IMR-90 (cell line): Measurements from ENCODE around the gene FKBP14. TPM values are rescaled to one million over a fixed set of nuclear protein-coding genes. Genes with fewer than 3 reads are reported as not detected.
A peak's percentile ranks its signal among the peaks of the same experiment; 100 is the strongest.

Experiments used
- ATAC-seq: fragments of 200-7000 bp; cut with Tn5 transposase; 2 replicates; pipeline ENCODE4 v1.9.1; 2020; ENCODE audit warnings: low read depth, mild to moderate bottlenecking, moderate library complexity
- BruUV-seq: library from RNA; stranded (reverse); fragments of 400-500 nt; replicated peaks from 2 replicates; lab custom pipeline; 2021; lab: Mats Ljungman, UMichigan
- CTCF ChIA-PET: fragments of 300-600 bp; formaldehyde crosslinking; extraction: SDS; loops from one replicate; lab custom pipeline; 2021; ENCODE audit warnings: antibody characterized with exemption; lab: Yijun Ruan, JAX
- POLR2A ChIA-PET: fragments of 300-600 bp; sonication (Branson Sonifier 250); formaldehyde crosslinking; loops from one replicate; lab custom pipeline; 2022; ENCODE audit warnings: antibody characterized with exemption; ENCODE audit not compliant: unreplicated experiment; lab: Charles Lee
- DNase-seq: peaks from one replicate; pipeline ENCODE4 v3.0.0; 2013
- H2AFZ ChIP-seq: replicated peaks from 2 replicates; pipeline ENCODE3; 2013; ENCODE audit warnings: low read length, mild to moderate bottlenecking; ENCODE audit not compliant: poor library complexity
- H2AK5ac ChIP-seq: 2 replicates; pipeline ENCODE4 v1.6.1; 2013; ENCODE audit warnings: low read depth, low read length, inconsistent platforms
- H2AK9ac ChIP-seq: replicated peaks from 2 replicates; pipeline ENCODE3; 2013; ENCODE audit warnings: mild to moderate bottlenecking, low read depth, low read length, moderate library complexity; ENCODE audit not compliant: poor library complexity
- H2BK120ac ChIP-seq: 2 replicates; pipeline ENCODE4 v1.6.1; 2013; ENCODE audit warnings: low read depth, low read length, inconsistent platforms
- H2BK15ac ChIP-seq: 3 replicates; pipeline ENCODE4 v1.6.1; 2013; ENCODE audit warnings: low read depth, low read length, inconsistent platforms
- H2BK20ac ChIP-seq: 2 replicates; pipeline ENCODE4 v1.6.1; 2013; ENCODE audit warnings: low read depth, mild to moderate bottlenecking, inconsistent platforms, low read length, moderate library complexity
- H2BK5ac ChIP-seq: 2 replicates; pipeline ENCODE4 v1.6.1; 2013; ENCODE audit warnings: mild to moderate bottlenecking, low read depth, low read length, inconsistent platforms; ENCODE audit not compliant: poor library complexity, severe bottlenecking
- H3K14ac ChIP-seq: replicated peaks from 2 replicates; pipeline ENCODE4 v1.6.1; 2013; ENCODE audit warnings: low read depth, low read length, inconsistent platforms
- H3K18ac ChIP-seq: 2 replicates; pipeline ENCODE4 v1.6.1; 2013; ENCODE audit warnings: low read depth, low read length, control low read depth
- H3K23ac ChIP-seq: 2 replicates; pipeline ENCODE4 v1.6.1; 2013; ENCODE audit warnings: low read depth, low read length, inconsistent platforms
- H3K27ac ChIP-seq: 2 replicates; pipeline ENCODE4 v1.5.1; 2013; ENCODE audit warnings: mild to moderate bottlenecking, control low read depth, low read length; ENCODE audit not compliant: insufficient read depth
- H3K27me3 ChIP-seq: 2 replicates; pipeline ENCODE4 v1.6.1; 2013; ENCODE audit warnings: low read length; ENCODE audit not compliant: control insufficient read depth, insufficient read depth
- H3K36me3 ChIP-seq: 2 replicates; pipeline ENCODE4 v1.6.1; 2013; ENCODE audit warnings: low read length, mixed read lengths; ENCODE audit not compliant: control insufficient read depth, insufficient read depth
- H3K4ac ChIP-seq: 2 replicates; pipeline ENCODE4 v1.6.1; 2013; ENCODE audit warnings: low read depth, low read length, inconsistent platforms
- H3K4me1 ChIP-seq: 2 replicates; pipeline ENCODE4 v1.6.1; 2013; ENCODE audit warnings: low read length, mixed read lengths; ENCODE audit not compliant: control insufficient read depth, insufficient read depth
- H3K4me2 ChIP-seq: 2 replicates; pipeline ENCODE4 v1.6.1; 2013; ENCODE audit warnings: low read depth, mild to moderate bottlenecking, control low read depth, low read length, moderate library complexity
- H3K4me3 ChIP-seq: 2 replicates; pipeline ENCODE4 v1.5.1; 2013; ENCODE audit warnings: low read depth, mild to moderate bottlenecking, control low read depth, low read length, moderate library complexity; ENCODE audit not compliant: insufficient read depth
- H3K56ac ChIP-seq: 2 replicates; pipeline ENCODE4 v1.6.1; 2013; ENCODE audit warnings: low read length, inconsistent platforms; ENCODE audit not compliant: insufficient read depth; ENCODE audit errors: extremely low read depth
- H3K79me1 ChIP-seq, 2 experiments: 2 replicates each; pipeline ENCODE4 v1.6.1; 2013; ENCODE audit warnings: low read length in 2 of 2, inconsistent platforms in 1 of 2, low read depth in 1 of 2
- H3K9ac ChIP-seq: 2 replicates; pipeline ENCODE4 v1.6.1; 2013; ENCODE audit warnings: low read depth, low read length, control low read depth
- H3K9me1 ChIP-seq: 2 replicates; pipeline ENCODE4 v1.6.1; 2013; ENCODE audit warnings: low read length, inconsistent platforms; ENCODE audit not compliant: insufficient read depth
- H3K9me3 ChIP-seq: 2 replicates; pipeline ENCODE4 v1.6.1; 2013; ENCODE audit warnings: low read length; ENCODE audit not compliant: control insufficient read depth, insufficient read depth
- H4K20me1 ChIP-seq: 2 replicates; pipeline ENCODE4 v1.6.1; 2013; ENCODE audit warnings: low read length, inconsistent platforms; ENCODE audit not compliant: insufficient read depth
- H4K5ac ChIP-seq: 2 replicates; pipeline ENCODE4 v1.6.1; 2013; ENCODE audit warnings: mild to moderate bottlenecking, low read depth, low read length, control low read depth
- H4K8ac ChIP-seq, 2 experiments: 2 replicates each; pipeline ENCODE4 v1.6.1; 2013; ENCODE audit warnings: low read depth in 2 of 2, low read length in 2 of 2, control low read depth in 1 of 2, inconsistent platforms in 1 of 2
- H4K91ac ChIP-seq: 2 replicates; pipeline ENCODE4 v1.6.1; 2013; ENCODE audit warnings: low read depth, low read length, inconsistent platforms; ENCODE audit not compliant: insufficient read depth
- BHLHE40 ChIP-seq: fragments of 150-350 bp; IDR thresholded peaks from 2 replicates; pipeline ENCODE4 v1.6.1; 2016; ENCODE audit warnings: mild to moderate bottlenecking, low read depth, low read length
- CEBPB ChIP-seq: IDR thresholded peaks from 2 replicates; pipeline ENCODE4 v1.6.1; 2012; ENCODE audit warnings: low read depth, low read length, improper control_type of control experiment
- MAFK ChIP-seq: IDR thresholded peaks from 2 replicates; pipeline ENCODE4 v1.6.1; 2012; ENCODE audit warnings: low read depth, low read length, improper control_type of control experiment
- POLR2A ChIP-seq: IDR thresholded peaks from 2 replicates; pipeline ENCODE4 v1.6.1; 2012; ENCODE audit warnings: mild to moderate bottlenecking, low read depth, low read length
- RFX5 ChIP-seq: IDR thresholded peaks from 2 replicates; pipeline ENCODE4 v1.8.0; 2012; ENCODE audit warnings: low read depth, mild to moderate bottlenecking, low read length, moderate library complexity
- SMC3 ChIP-seq: fragments of 150-350 bp; IDR thresholded peaks from 2 replicates; pipeline ENCODE4 v1.6.1; 2016; ENCODE audit warnings: low read depth, mild to moderate bottlenecking, antibody characterized with exemption, low read length, moderate library complexity
- dilution Hi-C: fragments of 300-500 bp; cut with HindIII; formaldehyde crosslinking; loops from one replicate; pipeline ENCODE4 v1.14.3; 2018; ENCODE audit warnings: low sequenced_read_pairs; ENCODE audit not compliant: unreplicated experiment
- in situ Hi-C: fragments of 300-500 bp; cut with MboI; formaldehyde crosslinking; loops from 3 replicates; pipeline ENCODE4 v1.14.3; 2019; ENCODE audit warnings: low sequenced_read_pairs, inconsistent platforms, mixed read lengths
- intact Hi-C: fragments of 100-400 bp; cut with micrococcal nuclease; formaldehyde crosslinking; loops from 2 replicates; pipeline ENCODE4 v1.10.0; 2022
- polyA plus RNA-seq, 3 experiments: library from polyadenylated mRNA; depleted of rRNA; stranded (reverse); fragments of >200 nt; gene quantifications; 2 replicates each; pipeline ENCODE4 v1.2.3, GENCODE V29; 2012; ENCODE audit warnings: low replicate concordance in 1 of 3
- total RNA-seq: library from RNA; depleted of rRNA; stranded (reverse); fragments of >200 nt; gene quantifications from 2 replicates; pipeline ENCODE4 v1.2.3, GENCODE V29; 2012

Gene FKBP14
- total and polyA plus RNA-seq, 2 of the 4 experiments (the other 2 are of a cell fraction), result 26.3 to 27.1 TPM

GRCh38 chr7:29998489-29998888, 28.0 kb downstream of the FKBP14 start:
- H4K8ac ChIP-seq, result no peak overlapping the region
- H3K79me1 ChIP-seq, result no peaks in the 10 kb centered on the region
- H3K9me3 ChIP-seq, result peaks cover 4% of the 10 kb centered on the region
- no TSS peak for BruUV-seq
- H2BK15ac ChIP-seq, result no peak overlapping the region
- ChIA-PET CTCF (no interaction called here), POLR2A (no interaction called here)
- dilution Hi-C loops (no loop called here), intact Hi-C loops (no loop called here), in situ Hi-C loops (no loop called here)
- H2BK120ac ChIP-seq, result no peak overlapping the region
- H4K5ac ChIP-seq, result no peak overlapping the region
- H4K20me1 ChIP-seq, result no peaks in the 10 kb centered on the region
- no peaks in the 10 kb centered on the region for H3K9me1 ChIP-seq
- no peak overlapping the region for H3K4ac ChIP-seq
- no peak overlapping the region for H3K4me2 ChIP-seq
- ATAC-seq, result no peak
- no peak overlapping the region for H3K23ac ChIP-seq
- H2BK5ac ChIP-seq, result no peak overlapping the region
- no peak overlapping the region for H2AK9ac ChIP-seq
- H3K4me1 ChIP-seq, result peaks cover 2% of the 10 kb centered on the region; the same call in 1 of the 2 replicates
- no peak overlapping the region for H3K27ac ChIP-seq
- H3K56ac ChIP-seq, result no peak overlapping the region
- H3K27me3 ChIP-seq, result no peaks in the 10 kb centered on the region
- H2AFZ ChIP-seq, result no peak overlapping the region
- no peaks in the 10 kb centered on the region for H3K36me3 ChIP-seq
- no peak overlapping the region for H2AK5ac ChIP-seq
- DNase-seq, result no peak
- H3K14ac ChIP-seq, result no peak overlapping the region
- H3K9ac ChIP-seq, result no peak overlapping the region
- H2BK20ac ChIP-seq, result no peak overlapping the region
- H4K91ac ChIP-seq, result no peak overlapping the region
- TF ChIP-seq POLR2A (no peak), BHLHE40 (no peak), MAFK (peak; percentile 94), CEBPB (no peak), SMC3 (no peak), RFX5 (no peak)
- no peak overlapping the region for H3K4me3 ChIP-seq
- no peak overlapping the region for H3K18ac ChIP-seq
